Gastroesophageal sphincter (tissue), 4 donors: ENCODE measurements around the gene RHOH. TPM values are rescaled to one million over a fixed set of nuclear protein-coding genes. Genes with fewer than 3 reads are reported as not detected.
"Not testable (repeated sequence)": the region's sequence is repeated elsewhere in the genome, so short reads cannot be mapped to it uniquely, and the experiment has no call there.

Experiments
- ATAC-seq: fragments of 150-250 bp; one replicate; pipeline ENCODE4 v1.9.1; 2016; ENCODE audit warnings: mild to moderate bottlenecking, moderate library complexity
- H3K27ac ChIP-seq, 4 donors: fragments of 200-600 bp; sonication (generic) in 3 of 4; 1 replicate in 3 of 4; 2 replicates in 1 of 4; pipeline ENCODE4 v1.5.1; 2016 to 2019
- H3K27me3 ChIP-seq: fragments of 200-600 bp; sonication (generic); one replicate; pipeline ENCODE4 v1.5.1; 2019
- H3K36me3 ChIP-seq, 2 donors: fragments of 200-600 bp; sonication (generic); one replicate each; pipeline ENCODE4 v1.5.1; 2019; ENCODE audit warnings: control low read depth in 1 of 2
- H3K4me1 ChIP-seq, 3 donors: fragments of 200-600 bp; sonication (generic); 1 replicate in 2 of 3; 2 replicates in 1 of 3; pipeline ENCODE4 v1.5.1; 2016 to 2019; ENCODE audit warnings: control low read depth in 2 of 3
- H3K4me3 ChIP-seq, 2 donors: fragments of 200-600 bp; sonication (generic); one replicate each; pipeline ENCODE4 v1.5.1; 2019; ENCODE audit warnings: mild to moderate bottlenecking in 1 of 2, moderate library complexity in 1 of 2
- H3K9me3 ChIP-seq, 3 donors: fragments of 200-600 bp; sonication (generic); one replicate each; pipeline ENCODE4 v1.5.1; 2017 to 2019; ENCODE audit warnings: control low read depth in 2 of 3
- CTCF ChIP-seq, 4 experiments: fragments of 200-600 bp in 2 of 4; fragments of 450-650 bp in 2 of 4; sonication (generic) in 1 of 4; IDR thresholded peaks; one replicate each; pipeline ENCODE4 v1.5.1; 2017 to 2019; ENCODE audit warnings: antibody characterized with exemption in 4 of 4, mild to moderate bottlenecking in 2 of 4, moderate library complexity in 2 of 4
- EP300 ChIP-seq: sonication (generic); formaldehyde crosslinking; IDR thresholded peaks from one replicate; pipeline ENCODE4 v1.6.1; 2017; ENCODE audit warnings: antibody characterized with exemption, mild to moderate bottlenecking
- POLR2A ChIP-seq, 2 donors: fragments of 450-650 bp; IDR thresholded peaks; one replicate each; pipeline ENCODE4 v1.6.1; 2017; ENCODE audit warnings: antibody characterized with exemption in 2 of 2, mild to moderate bottlenecking in 2 of 2, moderate library complexity in 1 of 2
- POLR2AphosphoS5 ChIP-seq: sonication (generic); formaldehyde crosslinking; IDR thresholded peaks from one replicate; pipeline ENCODE4 v1.6.1; 2017; ENCODE audit warnings: antibody characterized with exemption
- WGBS, 2 donors: methylation state at CpG; one replicate each; pipeline ENCODE4 v1.1.5; 2018; ENCODE audit warnings: low coverage in 1 of 2; 5-methylcytosine and 5-hydroxymethylcytosine counted together
- total RNA-seq, 4 donors: library from RNA; depleted of rRNA; stranded (reverse); fragments of >200 nt; gene quantifications; one replicate each; pipeline ENCODE4 v1.1.0, GENCODE V29; 2016

The RHOH gene
- total RNA-seq = 1 to 10 TPM in 2 of 4 donors, under 1 TPM in 2; 0.42 to 4.4 (median 1.0) TPM

GRCh38 chr4:40196724-40197281 is at the start of gene RHOH:
TSS of gene RHOH (plus strand) at chr4:40197031. CDS start at chr4:40243387, 46,356 bp downstream.
- WGBS, 2 donors = 20 to 50% methylated on average over 4 to 13 of the region's 14 CpGs
- Histone ChIP-seq H3K36me3 (no peaks in the 10 kb centered on the region), H3K4me3 (peak within 1 kb of the TSS in 1 of 2 donors; percentile 23)

GRCh38 chr4:40147490-40147889 is 49.3 kb upstream of the RHOH start:
- H3K9me3 ChIP-seq, H3K4me1 ChIP-seq, H3K4me3 ChIP-seq, H3K27me3 ChIP-seq, ATAC-seq, H3K27ac ChIP-seq: not testable (repeated sequence)
- WGBS, 2 donors = no CpG with 5 or more reads among the region's 31 CpGs
- H3K36me3 ChIP-seq = peaks cover 0 to 23% of the 10 kb centered on the region in 2 donors

More at GRCh38 chr4:40196724-40197281, at the start of gene RHOH:
- Histone ChIP-seq H3K27me3 (peaks cover 5% of the 10 kb centered on the region), H3K9me3 (no peaks in the 10 kb centered on the region), H3K4me1 (no peaks in the 10 kb centered on the region), H3K27ac (peak within 1 kb of the TSS in 1 of 4 donors; percentile 26)
- TF ChIP-seq POLR2A (IDR thresholded peaks at IDR 0.05) = peak in 1 of 2 donors; percentile 15
- no peak for TF ChIP-seq CTCF (IDR thresholded peaks at IDR 0.05)
- no peak for ATAC-seq

- Histone ChIP-seq H3K27ac (no peak overlapping the region), H3K27me3 (no peaks in the 10 kb centered on the region), H3K9me3 (no peaks in the 10 kb centered on the region), H3K4me3 (no peak overlapping the region), H3K4me1 (no peaks in the 10 kb centered on the region), H3K36me3 (peaks cover 0 to 3% of the 10 kb centered on the region in 2 donors)
- TF ChIP-seq CTCF (IDR thresholded peaks at IDR 0.05) = peak; percentile 73 to 85 (median 84)
- TF ChIP-seq POLR2AphosphoS5 = no peak
- 93 to 95% methylated on average over 3 of the region's 3 CpGs for WGBS, 2 donors
- no peak for ATAC-seq
These were observed 46.9 kb upstream of the RHOH start for GRCh38 chr4:40149960-40150385.

- no peak for ATAC-seq
- Histone ChIP-seq H3K4me3 (no peak overlapping the region), H3K36me3 (no peaks in the 10 kb centered on the region), H3K27me3 (no peaks in the 10 kb centered on the region), H3K4me1 (no peaks in the 10 kb centered on the region), H3K9me3 (no peaks in the 10 kb centered on the region), H3K27ac (no peak overlapping the region)
- 88 to 91% methylated on average over 3 of the region's 3 CpGs for WGBS, 2 donors
- no peak for TF ChIP-seq CTCF (IDR thresholded peaks at IDR 0.05)
- no peak for TF ChIP-seq POLR2AphosphoS5
- no peak for TF ChIP-seq POLR2A (IDR thresholded peaks at IDR 0.05)
- no peak for TF ChIP-seq EP300
These were observed 45.9 kb upstream of the RHOH start for GRCh38 chr4:40150932-40151331.

GRCh38 chr4:40152637-40153036 is 44.2 kb upstream of the RHOH start:
- ATAC-seq = no peak
- no peak overlapping the region for H3K27ac ChIP-seq

More at GRCh38 chr4:40152637-40153036, 44.2 kb upstream of the RHOH start:
- H3K27me3 ChIP-seq = no peaks in the 10 kb centered on the region
- whole genome bisulfite sequencing, 2 donors = 84 to 94% methylated on average over 4 of the region's 4 CpGs
- no peaks in the 10 kb centered on the region for H3K4me1 ChIP-seq
- H3K36me3 ChIP-seq = no peaks in the 10 kb centered on the region
- no peak overlapping the region for H3K4me3 ChIP-seq
- TF ChIP-seq EP300 (no peak), CTCF (IDR thresholded peaks at IDR 0.05) (no peak), POLR2AphosphoS5 (no peak), POLR2A (IDR thresholded peaks at IDR 0.05) (no peak)
- no peaks in the 10 kb centered on the region for H3K9me3 ChIP-seq
